CD14-positive monocyte (primary cell): ENCODE results near the gene SERPINA5. TPM values are rescaled to one million over a fixed set of nuclear protein-coding genes. Genes with fewer than 3 reads are reported as not detected.

ENCODE experiments used
- DNase-seq, 3 donors: peaks; one replicate each; pipeline ENCODE4 v3.0.0-alpha.2; 2011 to 2022
- H2AFZ ChIP-seq: 2 replicates; pipeline ENCODE4 v1.6.0; 2012; ENCODE audit warnings: mild to moderate bottlenecking, low read depth, low read length, inconsistent platforms; ENCODE audit not compliant: insufficient read depth, poor library complexity, severe bottlenecking
- H3K27ac ChIP-seq, 2 donors: 1 replicate in 1 of 2; 2 replicates in 1 of 2; pipeline ENCODE4 v1.5.1; 2012 to 2013; ENCODE audit warnings: low read length in 2 of 2, control low read depth in 1 of 2, inconsistent platforms in 1 of 2, low read depth in 1 of 2, mild to moderate bottlenecking in 1 of 2
- H3K27me3 ChIP-seq, 2 donors: one replicate each; pipeline versions ENCODE4 v1.6.0 to v1.6.1; 2011 to 2013; ENCODE audit warnings: low read length in 2 of 2; ENCODE audit not compliant: control insufficient read depth in 2 of 2, insufficient read depth in 2 of 2
- H3K36me3 ChIP-seq, 2 donors: replicated peaks in 1 of 2; 1 replicate in 1 of 2; 2 replicates in 1 of 2; pipeline versions ENCODE4 v1.5.1 to v1.6.1; 2012 to 2013; ENCODE audit warnings: low read length in 2 of 2, control low read depth in 1 of 2, inconsistent platforms in 1 of 2, mild to moderate bottlenecking in 1 of 2; ENCODE audit not compliant: insufficient read depth in 2 of 2, control insufficient read depth in 1 of 2
- H3K4me1 ChIP-seq, 2 donors: 1 replicate in 1 of 2; 2 replicates in 1 of 2; pipeline versions ENCODE4 v1.5.1 to v1.6.1; 2012 to 2013; ENCODE audit warnings: low read length in 2 of 2, control low read depth in 1 of 2, inconsistent platforms in 1 of 2, mild to moderate bottlenecking in 1 of 2, moderate library complexity in 1 of 2; ENCODE audit not compliant: insufficient read depth in 2 of 2, control insufficient read depth in 1 of 2
- H3K4me2 ChIP-seq: replicated peaks from 2 replicates; pipeline ENCODE3; 2012; ENCODE audit warnings: low read length, moderate library complexity, mild to moderate bottlenecking; ENCODE audit not compliant: poor library complexity, severe bottlenecking; ENCODE audit errors: extremely low read depth
- H3K4me3 ChIP-seq, 3 experiments: fragments of 200-600 bp in 1 of 3; sonication (generic) in 1 of 3; replicated peaks in 1 of 3; 1 replicate in 2 of 3; 2 replicates in 1 of 3; pipeline ENCODE4 v1.5.1; 2011 to 2013; ENCODE audit warnings: low read length in 3 of 3, mild to moderate bottlenecking in 3 of 3, control low read depth in 2 of 3, low read depth in 2 of 3, inconsistent platforms in 1 of 3, moderate library complexity in 1 of 3
- H3K79me2 ChIP-seq: 2 replicates; pipeline ENCODE4 v1.6.0; 2012; ENCODE audit warnings: mild to moderate bottlenecking, control low read depth, inconsistent platforms, low read length, moderate library complexity; ENCODE audit not compliant: insufficient read depth
- H3K9ac ChIP-seq: 2 replicates; pipeline ENCODE4 v1.6.0; 2017; ENCODE audit warnings: low read length, mild to moderate bottlenecking; ENCODE audit not compliant: insufficient read depth, poor library complexity, severe bottlenecking
- H3K9me3 ChIP-seq, 2 donors: replicated peaks in 1 of 2; 1 replicate in 1 of 2; 2 replicates in 1 of 2; pipeline versions ENCODE4 v1.5.1 to v1.6.1; 2012 to 2013; ENCODE audit warnings: low read length in 2 of 2, control low read depth in 1 of 2; ENCODE audit not compliant: control insufficient read depth in 1 of 2, insufficient read depth in 1 of 2
- H4K20me1 ChIP-seq: 2 replicates; pipeline ENCODE4 v1.6.0; 2012; ENCODE audit warnings: mild to moderate bottlenecking, low read length, control low read depth, moderate library complexity; ENCODE audit not compliant: insufficient read depth
- H3K27ac Mint-ChIP-seq, 7 donors: one replicate each; pipeline ENCODE4 v1.8.0; 2020; ENCODE audit warnings: mild to moderate bottlenecking in 7 of 7, mixed read lengths in 7 of 7, moderate library complexity in 6 of 7, inconsistent platforms in 2 of 7
- H3K27me3 Mint-ChIP-seq, 3 donors: one replicate each; pipeline ENCODE4 v1.8.0; 2021 to 2022; ENCODE audit warnings: low read depth in 3 of 3, mild to moderate bottlenecking in 3 of 3, mixed read lengths in 3 of 3, moderate library complexity in 3 of 3, inconsistent platforms in 1 of 3
- H3K36me3 Mint-ChIP-seq, 2 donors: one replicate each; pipeline ENCODE4 v1.8.0; 2020; ENCODE audit warnings: mixed read lengths in 2 of 2, inconsistent platforms in 1 of 2, mild to moderate bottlenecking in 1 of 2
- H3K4me1 Mint-ChIP-seq: one replicate; pipeline ENCODE4 v1.8.0; 2020; ENCODE audit warnings: mild to moderate bottlenecking, mixed read lengths
- H3K4me3 Mint-ChIP-seq, 2 donors: one replicate each; pipeline ENCODE4 v1.8.0; 2020; ENCODE audit warnings: mild to moderate bottlenecking in 2 of 2, mixed read lengths in 2 of 2, moderate library complexity in 1 of 2
- H3K9me3 Mint-ChIP-seq, 7 donors: one replicate each; pipeline ENCODE4 v1.8.0; 2020 to 2022; ENCODE audit warnings: mixed read lengths in 7 of 7, mild to moderate bottlenecking in 6 of 7, moderate library complexity in 6 of 7, inconsistent platforms in 2 of 7
- CTCF ChIP-seq: fragments of 200-600 bp; IDR thresholded peaks from one replicate; pipeline ENCODE4 v1.8.0; 2022; ENCODE audit warnings: antibody characterized with exemption, mild to moderate bottlenecking
- WGBS: methylation state at CpG from one replicate; pipeline ENCODE4 v1.1.5; 2013; ENCODE audit warnings: missing lambda C conversion rate; ENCODE audit not compliant: insufficient coverage; 5-methylcytosine and 5-hydroxymethylcytosine counted together
- intact Hi-C, 2 donors: fragments of 100-400 bp; cut with micrococcal nuclease; formaldehyde crosslinking; loops; one replicate each; pipeline versions ENCODE4 v1.15.0 to v1.15.1; 2023
- polyA plus RNA-seq, 3 donors: library from polyadenylated mRNA; depleted of rRNA in 1 of 3; unstranded in 2 of 3; stranded (reverse) in 1 of 3; fragments of 300-500 nt in 2 of 3; fragments of >200 nt in 1 of 3; fragmentation: Illumina TruSeq in 2 of 3; gene quantifications; 1 replicate in 2 of 3; 2 replicates in 1 of 3; pipeline ENCODE4 v1.2.3, GENCODE V29; 2012 to 2021

The SERPINA5 gene
- polyA plus RNA-seq, 3 donors, result not detected

GRCh38 chr14:94638339-94638738 lies 57.1 kb downstream of the SERPINA5 start:
- Histone ChIP-seq H3K27me3 (no peaks in the 10 kb centered on the region), H3K36me3 (no peaks in the 10 kb centered on the region), H3K4me1 (no peaks in the 10 kb centered on the region), H3K4me3 (no peak overlapping the region), H4K20me1 (no peaks in the 10 kb centered on the region), H3K9ac (no peak overlapping the region), H3K27ac (no peak overlapping the region), H3K9me3 (no peaks in the 10 kb centered on the region), H3K79me2 (no peaks in the 10 kb centered on the region), H3K4me2 (no peak overlapping the region), H2AFZ (no peak overlapping the region)
- DNase-seq, result no peak
- no peak for TF ChIP-seq CTCF
- WGBS, result no CpG with 5 or more reads among the region's 2 CpGs
- Mint-ChIP-seq H3K27ac (peak overlapping the region in 1 of 7 donors; percentile 39), H3K36me3 (no peaks in the 10 kb centered on the region), H3K4me1 (no peaks in the 10 kb centered on the region), H3K27me3 (peaks cover 1 to 8% (median 4%) of the 10 kb centered on the region in 3 donors), H3K4me3 (no peak overlapping the region), H3K9me3 (peaks cover 0 to 5% (median 0%) of the 10 kb centered on the region in 7 donors)
- intact Hi-C loops, result no loop called here

- peaks cover 1 to 6% (median 4%) of the 10 kb centered on the region in 3 donors for H3K27me3 Mint-ChIP-seq
- H3K4me2 ChIP-seq, result no peak overlapping the region
- no peaks in the 10 kb centered on the region for H3K27me3 ChIP-seq
- H3K4me1 ChIP-seq, result no peaks in the 10 kb centered on the region
- DNase-seq, result no peak
- no peak overlapping the region for H3K9ac ChIP-seq
- no peak overlapping the region for H2AFZ ChIP-seq
- no peaks in the 10 kb centered on the region for H3K36me3 ChIP-seq
- no peaks in the 10 kb centered on the region for H3K4me1 Mint-ChIP-seq
- no peak overlapping the region for H3K27ac ChIP-seq
- WGBS, result 95% methylated on average over 9 of the region's 11 CpGs
- intact Hi-C loops, result no loop called here
- no peaks in the 10 kb centered on the region for H3K9me3 ChIP-seq
- no peak overlapping the region for H3K4me3 ChIP-seq
- H3K79me2 ChIP-seq, result no peaks in the 10 kb centered on the region
- H3K9me3 Mint-ChIP-seq, result peaks cover 0 to 3% (median 0%) of the 10 kb centered on the region in 7 donors
- no peaks in the 10 kb centered on the region for H4K20me1 ChIP-seq
- H3K27ac Mint-ChIP-seq, result peak overlapping the region in 1 of 7 donors; percentile 39
- TF ChIP-seq CTCF, result no peak
- no peaks in the 10 kb centered on the region for H3K36me3 Mint-ChIP-seq
- no peak overlapping the region for H3K4me3 Mint-ChIP-seq
Measured at GRCh38 chr14:94638961-94639817, 58.0 kb downstream of the SERPINA5 start.
